Effector memory CD8-positive, alpha-beta T cell (primary cell): ENCODE results near the gene KDM5B.

ENCODE experiments used
- ATAC-seq: fragments of 150-1000 bp; cut with Tn5 transposase; replicated peaks from 2 replicates; pipeline ENCODE4 v1.10.0; 2021; ENCODE audit warnings: mild to moderate bottlenecking, moderate library complexity
- DNase-seq, 3 experiments: peaks; one replicate each; pipeline ENCODE4 v3.0.0; 2021
- H3K27ac Mint-ChIP-seq, 2 donors: one replicate each; pipeline ENCODE4 v1.8.0; 2022; ENCODE audit warnings: mild to moderate bottlenecking in 2 of 2, mixed read lengths in 2 of 2, moderate library complexity in 2 of 2
- H3K27me3 Mint-ChIP-seq, 2 donors: one replicate each; pipeline ENCODE4 v1.8.0; 2022; ENCODE audit warnings: mixed read lengths in 2 of 2
- H3K36me3 Mint-ChIP-seq: one replicate; pipeline ENCODE4 v1.8.0; 2022; ENCODE audit warnings: mild to moderate bottlenecking, moderate library complexity, mixed read lengths; ENCODE audit not compliant: insufficient read depth
- H3K4me1 Mint-ChIP-seq, 2 donors: one replicate each; pipeline ENCODE4 v1.8.0; 2022; ENCODE audit warnings: low read depth in 2 of 2, mixed read lengths in 2 of 2
- H3K4me3 Mint-ChIP-seq, 2 donors: one replicate each; pipeline ENCODE4 v1.8.0; 2022; ENCODE audit warnings: mild to moderate bottlenecking in 2 of 2, mixed read lengths in 2 of 2, moderate library complexity in 2 of 2
- H3K9me3 Mint-ChIP-seq, 2 donors: one replicate each; pipeline ENCODE4 v1.8.0; 2022; ENCODE audit warnings: mixed read lengths in 2 of 2

KDM5B gene

GRCh38 chr1:202710070-202711045 lies 97.9 kb downstream of the KDM5B start, which contains the start of gene SYT2:
TSS of gene SYT2 (minus strand) at chr1:202710454. CDS start at chr1:202605772, 104,682 bp downstream.
- Mint-ChIP-seq H3K4me3 (peak within 1 kb of the TSS in 1 of 2 donors; percentile 14), H3K27ac (no peak within 1 kb of the TSS), H3K4me1 (peaks cover 0 to 7% of the 10 kb centered on the region in 2 donors), H3K36me3 (no peaks in the 10 kb centered on the region), H3K9me3 (no peaks in the 10 kb centered on the region), H3K27me3 (peaks cover 72 to 100% of the 10 kb centered on the region in 2 donors)
- DNase-seq, result no peak
- ATAC-seq, result no peak

- Mint-ChIP-seq H3K27ac (no peak overlapping the region), H3K4me1 (peaks cover 0 to 7% of the 10 kb centered on the region in 2 donors), H3K4me3 (peak overlapping the region in 1 of 2 donors; percentile 14), H3K27me3 (peaks cover 74 to 100% of the 10 kb centered on the region in 2 donors), H3K36me3 (no peaks in the 10 kb centered on the region), H3K9me3 (no peaks in the 10 kb centered on the region)
- DNase-seq (no peak), ATAC-seq (no peak)
Observed at GRCh38 chr1:202709276-202710041, 98.8 kb downstream of the KDM5B start.

- H3K9me3 Mint-ChIP-seq, result no peaks in the 10 kb centered on the region
- H3K4me3 Mint-ChIP-seq, result no peak overlapping the region
- peaks cover 0 to 7% of the 10 kb centered on the region in 2 donors for H3K4me1 Mint-ChIP-seq
Observed at GRCh38 chr1:202708456-202709275, 99.6 kb downstream of the KDM5B start.

GRCh38 chr1:202706851-202707250 lies 101.4 kb downstream of the KDM5B start:
- Mint-ChIP-seq H3K27ac (no peak overlapping the region), H3K27me3 (peaks cover 86 to 100% of the 10 kb centered on the region in 2 donors), H3K4me1 (peaks cover 0 to 7% of the 10 kb centered on the region in 2 donors), H3K4me3 (no peak overlapping the region), H3K9me3 (no peaks in the 10 kb centered on the region), H3K36me3 (no peaks in the 10 kb centered on the region)
- DNase-seq (no peak), ATAC-seq (no peak)

More at GRCh38 chr1:202708456-202709275, 99.6 kb downstream of the KDM5B start:
- no peak for DNase-seq
- no peak overlapping the region for H3K27ac Mint-ChIP-seq
- ATAC-seq, result no peak
- H3K27me3 Mint-ChIP-seq, result peaks cover 82 to 100% of the 10 kb centered on the region in 2 donors
- H3K36me3 Mint-ChIP-seq, result no peaks in the 10 kb centered on the region

GRCh38 chr1:202704601-202705000 lies 103.6 kb downstream of the KDM5B start:
- Mint-ChIP-seq H3K4me1 (peaks cover 0 to 3% of the 10 kb centered on the region in 2 donors), H3K27ac (no peak overlapping the region), H3K27me3 (peaks cover 67 to 78% of the 10 kb centered on the region in 2 donors), H3K36me3 (no peaks in the 10 kb centered on the region), H3K4me3 (no peak overlapping the region), H3K9me3 (no peaks in the 10 kb centered on the region)
- ATAC-seq (no peak), DNase-seq (no peak)

GRCh38 chr1:202703191-202703590 lies 105.0 kb downstream of the KDM5B start:
- Mint-ChIP-seq H3K27ac (no peak overlapping the region), H3K4me1 (no peaks in the 10 kb centered on the region), H3K36me3 (no peaks in the 10 kb centered on the region), H3K4me3 (no peak overlapping the region), H3K9me3 (no peaks in the 10 kb centered on the region), H3K27me3 (peaks cover 59 to 72% of the 10 kb centered on the region in 2 donors)
- no peak for ATAC-seq
- DNase-seq, result no peak

GRCh38 chr1:202702088-202702487 lies 106.1 kb downstream of the KDM5B start:
- peaks cover 57 to 72% of the 10 kb centered on the region in 2 donors for H3K27me3 Mint-ChIP-seq
- H3K36me3 Mint-ChIP-seq, result no peaks in the 10 kb centered on the region
- H3K4me3 Mint-ChIP-seq, result no peak overlapping the region
- H3K27ac Mint-ChIP-seq, result no peak overlapping the region
- H3K4me1 Mint-ChIP-seq, result no peaks in the 10 kb centered on the region
- no peaks in the 10 kb centered on the region for H3K9me3 Mint-ChIP-seq
- ATAC-seq (no peak), DNase-seq (no peak)

GRCh38 chr1:202701200-202701599 lies 107.0 kb downstream of the KDM5B start:
- no peak overlapping the region for H3K27ac Mint-ChIP-seq
- no peaks in the 10 kb centered on the region for H3K9me3 Mint-ChIP-seq
- DNase-seq (no peak), ATAC-seq (no peak)
- H3K36me3 Mint-ChIP-seq, result no peaks in the 10 kb centered on the region
- H3K27me3 Mint-ChIP-seq, result peaks cover 56 to 72% of the 10 kb centered on the region in 2 donors
- no peak overlapping the region for H3K4me3 Mint-ChIP-seq
- H3K4me1 Mint-ChIP-seq, result no peaks in the 10 kb centered on the region

GRCh38 chr1:202700061-202700460 lies 108.2 kb downstream of the KDM5B start:
- no peak for DNase-seq
- no peak overlapping the region for H3K27ac Mint-ChIP-seq
- H3K9me3 Mint-ChIP-seq, result no peaks in the 10 kb centered on the region
- H3K4me1 Mint-ChIP-seq, result no peaks in the 10 kb centered on the region
- H3K36me3 Mint-ChIP-seq, result no peaks in the 10 kb centered on the region
- no peak overlapping the region for H3K4me3 Mint-ChIP-seq
- H3K27me3 Mint-ChIP-seq, result peaks cover 57 to 72% of the 10 kb centered on the region in 2 donors
- ATAC-seq, result no peak

GRCh38 chr1:202698276-202698675 lies 109.9 kb downstream of the KDM5B start:
- no peak overlapping the region for H3K27ac Mint-ChIP-seq
- no peaks in the 10 kb centered on the region for H3K9me3 Mint-ChIP-seq
- DNase-seq (no peak), ATAC-seq (no peak)
- peaks cover 54 to 70% of the 10 kb centered on the region in 2 donors for H3K27me3 Mint-ChIP-seq
- H3K4me3 Mint-ChIP-seq, result no peak overlapping the region
- H3K36me3 Mint-ChIP-seq, result no peaks in the 10 kb centered on the region
- no peaks in the 10 kb centered on the region for H3K4me1 Mint-ChIP-seq

GRCh38 chr1:202697038-202697437 lies 111.2 kb downstream of the KDM5B start:
- Mint-ChIP-seq H3K4me3 (no peak overlapping the region), H3K27ac (no peak overlapping the region), H3K36me3 (peaks cover 5% of the 10 kb centered on the region), H3K9me3 (peaks cover 0 to 2% of the 10 kb centered on the region in 2 donors), H3K4me1 (no peaks in the 10 kb centered on the region), H3K27me3 (peaks cover 43 to 69% of the 10 kb centered on the region in 2 donors)
- DNase-seq (no peak), ATAC-seq (no peak)

- Mint-ChIP-seq H3K27me3 (peaks cover 50 to 89% of the 10 kb centered on the region in 2 donors), H3K9me3 (peaks cover 0 to 2% of the 10 kb centered on the region in 2 donors), H3K4me1 (no peaks in the 10 kb centered on the region), H3K4me3 (no peak overlapping the region), H3K27ac (no peak overlapping the region), H3K36me3 (peaks cover 7% of the 10 kb centered on the region)
- ATAC-seq (no peak), DNase-seq (no peak)
Observed at GRCh38 chr1:202694314-202694713, 113.9 kb downstream of the KDM5B start.
